ENCODE results near the gene C13orf42. TPM values are rescaled to one million over a fixed set of nuclear protein-coding genes. Genes with fewer than 3 reads are reported as not detected.

Gene C13orf42
- polyA plus RNA-seq, 1 donor from 2014 or later = not detected

DNA sequence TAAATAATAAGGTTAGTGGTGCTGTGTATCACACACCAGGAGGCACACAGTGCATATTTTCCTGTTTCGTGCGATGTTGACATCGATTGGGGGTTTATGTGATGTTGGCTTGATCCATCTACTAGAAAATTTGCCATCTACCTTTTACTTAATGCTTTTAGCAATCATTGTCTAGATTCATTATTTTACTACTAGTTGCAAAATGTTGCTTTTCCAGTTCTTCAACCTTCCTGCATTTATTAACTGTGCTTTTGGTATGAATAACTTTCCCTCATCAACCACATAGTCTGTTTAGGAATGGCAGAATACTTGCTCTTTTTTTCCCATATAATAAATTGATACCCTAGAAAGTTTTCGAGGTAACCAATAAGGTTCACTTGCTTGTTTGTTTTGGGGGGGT is 17.5 kb downstream of the C13orf42 start:
- H3K4me2 ChIP-seq (ENCODE audit: low read length) = no peak overlapping the region
- no peak overlapping the region for H3K27ac ChIP-seq (ENCODE audit: low read length)
- TF ChIP-seq MXI1 (conservative IDR thresholded peaks at IDR 0.05; ENCODE audit: poor library complexity, severe bottlenecking) = no peak
- TF ChIP-seq SMC3 (conservative IDR thresholded peaks at IDR 0.05; ENCODE audit: poor library complexity) = no peak
- TF ChIP-seq EZH2 (IDR thresholded peaks at IDR 0.05; ENCODE audit: borderline replicate concordance, insufficient read depth, low read length, poor library complexity, severe bottlenecking) = no peak
- no peak for TF ChIP-seq TAF1 (IDR thresholded peaks at IDR 0.05; ENCODE audit: low read depth)
- TF ChIP-seq EP300 (conservative IDR thresholded peaks at IDR 0.05; ENCODE audit: poor library complexity, severe bottlenecking) = no peak
- TF ChIP-seq POLR2AphosphoS5 (IDR thresholded peaks at IDR 0.05) = no peak
- TF ChIP-seq, protein P1, sequence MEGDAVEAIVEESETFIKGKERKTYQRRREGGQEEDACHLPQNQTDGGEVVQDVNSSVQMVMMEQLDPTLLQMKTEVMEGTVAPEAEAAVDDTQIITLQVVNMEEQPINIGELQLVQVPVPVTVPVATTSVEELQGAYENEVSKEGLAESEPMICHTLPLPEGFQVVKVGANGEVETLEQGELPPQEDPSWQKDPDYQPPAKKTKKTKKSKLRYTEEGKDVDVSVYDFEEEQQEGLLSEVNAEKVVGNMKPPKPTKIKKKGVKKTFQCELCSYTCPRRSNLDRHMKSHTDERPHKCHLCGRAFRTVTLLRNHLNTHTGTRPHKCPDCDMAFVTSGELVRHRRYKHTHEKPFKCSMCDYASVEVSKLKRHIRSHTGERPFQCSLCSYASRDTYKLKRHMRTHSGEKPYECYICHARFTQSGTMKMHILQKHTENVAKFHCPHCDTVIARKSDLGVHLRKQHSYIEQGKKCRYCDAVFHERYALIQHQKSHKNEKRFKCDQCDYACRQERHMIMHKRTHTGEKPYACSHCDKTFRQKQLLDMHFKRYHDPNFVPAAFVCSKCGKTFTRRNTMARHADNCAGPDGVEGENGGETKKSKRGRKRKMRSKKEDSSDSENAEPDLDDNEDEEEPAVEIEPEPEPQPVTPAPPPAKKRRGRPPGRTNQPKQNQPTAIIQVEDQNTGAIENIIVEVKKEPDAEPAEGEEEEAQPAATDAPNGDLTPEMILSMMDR (IDR thresholded peaks at IDR 0.05; ENCODE audit: poor library complexity, severe bottlenecking) = no peak
- no peak for TF ChIP-seq RAD21 (conservative IDR thresholded peaks at IDR 0.05)
- H4K20me1 ChIP-seq (ENCODE audit: insufficient read depth) = no peaks in the 10 kb centered on the region
- no peak overlapping the region for H3K4me3 ChIP-seq (ENCODE audit: low read length)
- no peaks in the 10 kb centered on the region for H3K36me3 ChIP-seq (ENCODE audit: insufficient read depth, low read length)
- H3K9me3 ChIP-seq (ENCODE audit: low read length) = no peaks in the 10 kb centered on the region
- no peak overlapping the region for H2AFZ ChIP-seq (ENCODE audit: low read depth, low read length)
- H3K27me3 ChIP-seq (ENCODE audit: insufficient read depth, low read depth, low read length) = no peaks in the 10 kb centered on the region
- H3K79me2 ChIP-seq (replicated peaks; ENCODE audit: insufficient read depth, low read length) = no peaks in the 10 kb centered on the region
- H3K9ac ChIP-seq (ENCODE audit: low read length) = no peak overlapping the region
- no peaks in the 10 kb centered on the region for H3F3A ChIP-seq (ENCODE audit: insufficient read depth, low read length, poor library complexity, severe bottlenecking)
- H3K9me2 ChIP-seq (ENCODE audit: insufficient read depth, low read length) = no peaks in the 10 kb centered on the region

DNA sequence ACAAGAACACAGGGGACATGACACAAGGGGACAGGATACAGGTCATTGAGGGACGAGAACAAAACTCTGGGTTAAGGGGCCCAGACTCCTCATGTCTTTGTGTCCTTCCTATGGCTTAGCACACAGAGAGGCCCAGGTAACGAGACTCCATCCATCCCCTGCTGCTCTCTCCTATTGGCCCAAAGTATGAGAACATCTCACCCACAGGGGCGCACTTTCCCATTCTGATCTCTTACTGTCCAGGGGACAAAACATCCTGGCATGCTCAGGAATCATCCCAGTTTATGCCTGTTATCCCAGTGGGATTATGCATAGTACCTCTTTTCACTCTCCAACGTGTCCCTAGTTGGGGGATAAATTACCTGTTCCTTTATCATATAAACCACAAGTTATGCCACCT is 19.2 kb downstream of the C13orf42 start:
- Histone ChIP-seq H3K9ac (ENCODE audit: low read length) (no peak overlapping the region), H3K9me2 (ENCODE audit: insufficient read depth, low read length) (no peaks in the 10 kb centered on the region), H3K4me3 (ENCODE audit: low read length) (no peak overlapping the region), H3K4me2 (ENCODE audit: low read length) (no peak overlapping the region), H3K9me3 (ENCODE audit: low read length) (no peaks in the 10 kb centered on the region), H3F3A (ENCODE audit: insufficient read depth, low read length, poor library complexity, severe bottlenecking) (no peaks in the 10 kb centered on the region), H3K36me3 (ENCODE audit: insufficient read depth, low read length) (no peaks in the 10 kb centered on the region), H4K20me1 (ENCODE audit: insufficient read depth) (no peaks in the 10 kb centered on the region), H3K79me2 (replicated peaks; ENCODE audit: insufficient read depth, low read length) (no peaks in the 10 kb centered on the region), H2AFZ (ENCODE audit: low read depth, low read length) (no peak overlapping the region), H3K27ac (ENCODE audit: low read length) (no peak overlapping the region), H3K27me3 (ENCODE audit: insufficient read depth, low read depth, low read length) (no peaks in the 10 kb centered on the region)
- TF ChIP-seq RAD21 (conservative IDR thresholded peaks at IDR 0.05) (no peak), SMC3 (conservative IDR thresholded peaks at IDR 0.05; ENCODE audit: poor library complexity) (no peak), POLR2AphosphoS5 (IDR thresholded peaks at IDR 0.05) (no peak), TAF1 (IDR thresholded peaks at IDR 0.05; ENCODE audit: low read depth) (no peak), EZH2 (IDR thresholded peaks at IDR 0.05; ENCODE audit: borderline replicate concordance, insufficient read depth, low read length, poor library complexity, severe bottlenecking) (no peak), EP300 (conservative IDR thresholded peaks at IDR 0.05; ENCODE audit: poor library complexity, severe bottlenecking) (no peak), MXI1 (conservative IDR thresholded peaks at IDR 0.05; ENCODE audit: poor library complexity, severe bottlenecking) (no peak)
- TF ChIP-seq, protein P1 (IDR thresholded peaks at IDR 0.05; ENCODE audit: poor library complexity, severe bottlenecking) = no peak
- TF ChIP-seq, protein P2, sequence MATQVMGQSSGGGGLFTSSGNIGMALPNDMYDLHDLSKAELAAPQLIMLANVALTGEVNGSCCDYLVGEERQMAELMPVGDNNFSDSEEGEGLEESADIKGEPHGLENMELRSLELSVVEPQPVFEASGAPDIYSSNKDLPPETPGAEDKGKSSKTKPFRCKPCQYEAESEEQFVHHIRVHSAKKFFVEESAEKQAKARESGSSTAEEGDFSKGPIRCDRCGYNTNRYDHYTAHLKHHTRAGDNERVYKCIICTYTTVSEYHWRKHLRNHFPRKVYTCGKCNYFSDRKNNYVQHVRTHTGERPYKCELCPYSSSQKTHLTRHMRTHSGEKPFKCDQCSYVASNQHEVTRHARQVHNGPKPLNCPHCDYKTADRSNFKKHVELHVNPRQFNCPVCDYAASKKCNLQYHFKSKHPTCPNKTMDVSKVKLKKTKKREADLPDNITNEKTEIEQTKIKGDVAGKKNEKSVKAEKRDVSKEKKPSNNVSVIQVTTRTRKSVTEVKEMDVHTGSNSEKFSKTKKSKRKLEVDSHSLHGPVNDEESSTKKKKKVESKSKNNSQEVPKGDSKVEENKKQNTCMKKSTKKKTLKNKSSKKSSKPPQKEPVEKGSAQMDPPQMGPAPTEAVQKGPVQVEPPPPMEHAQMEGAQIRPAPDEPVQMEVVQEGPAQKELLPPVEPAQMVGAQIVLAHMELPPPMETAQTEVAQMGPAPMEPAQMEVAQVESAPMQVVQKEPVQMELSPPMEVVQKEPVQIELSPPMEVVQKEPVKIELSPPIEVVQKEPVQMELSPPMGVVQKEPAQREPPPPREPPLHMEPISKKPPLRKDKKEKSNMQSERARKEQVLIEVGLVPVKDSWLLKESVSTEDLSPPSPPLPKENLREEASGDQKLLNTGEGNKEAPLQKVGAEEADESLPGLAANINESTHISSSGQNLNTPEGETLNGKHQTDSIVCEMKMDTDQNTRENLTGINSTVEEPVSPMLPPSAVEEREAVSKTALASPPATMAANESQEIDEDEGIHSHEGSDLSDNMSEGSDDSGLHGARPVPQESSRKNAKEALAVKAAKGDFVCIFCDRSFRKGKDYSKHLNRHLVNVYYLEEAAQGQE (IDR thresholded peaks at IDR 0.05; ENCODE audit: borderline replicate concordance) = no peak
